GM12891 (cell line): ENCODE results near the gene ELF2.

ENCODE experiments used
- POLR2A ChIP-seq: IDR thresholded peaks from 2 replicates; pipeline ENCODE4 v1.6.1; 2011; ENCODE audit warnings: low read depth, low read length, control low read depth
- POLR2AphosphoS5 ChIP-seq: IDR thresholded peaks from 2 replicates; pipeline ENCODE4 v1.6.1; 2011; ENCODE audit warnings: low read depth, low read length, control low read depth
- SPI1 ChIP-seq: IDR thresholded peaks from 2 replicates; pipeline ENCODE4 v1.6.1; 2011; ENCODE audit warnings: low read depth, low read length, control low read depth
- TAF1 ChIP-seq: IDR thresholded peaks from 2 replicates; pipeline ENCODE4 v1.6.1; 2011; ENCODE audit warnings: low read depth, low read length, control low read depth

DNA sequence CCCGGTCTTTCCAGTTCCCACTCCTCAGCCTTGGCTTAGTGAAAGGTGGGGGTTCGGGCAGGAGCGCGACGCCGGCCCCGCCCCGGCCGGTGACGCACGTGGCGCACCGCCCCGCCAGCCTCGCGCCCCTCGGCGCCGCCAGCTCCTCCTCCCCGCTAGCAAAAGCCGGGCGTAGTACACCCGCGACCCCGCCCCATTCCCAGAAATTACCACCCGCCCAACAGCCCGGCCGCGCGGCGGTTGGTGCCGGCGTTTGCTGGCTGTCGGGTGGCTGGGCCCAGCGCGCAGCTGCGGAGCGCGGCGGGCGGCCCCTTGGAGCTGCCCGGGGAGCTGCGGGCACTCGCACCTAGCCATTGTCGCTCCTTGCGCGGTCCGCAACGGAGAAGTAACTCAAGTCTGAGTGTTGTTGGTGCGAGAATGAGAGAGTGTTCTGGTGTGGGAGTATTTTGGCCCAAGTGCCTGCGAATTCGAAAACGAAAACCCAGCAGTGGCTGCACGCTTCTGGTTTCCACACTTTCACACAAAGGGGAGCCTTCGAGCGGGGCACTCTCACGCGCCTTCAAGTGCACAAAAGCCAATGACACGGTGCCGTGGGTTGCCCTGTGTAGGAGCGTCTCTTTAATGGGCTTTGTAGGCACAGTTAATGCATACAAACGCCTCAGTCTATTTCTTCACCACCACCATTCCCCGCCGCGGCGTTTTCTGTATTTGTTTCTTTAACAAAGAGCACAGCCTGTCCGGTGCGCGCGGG lies 1.0 kb upstream of the ELF2 start:
- TF ChIP-seq POLR2AphosphoS5: peak; percentile 78
- TF ChIP-seq POLR2A: peak; percentile 77
- TF ChIP-seq SPI1: no peak
- peak; percentile 41 for TF ChIP-seq TAF1
